ENCODE results near the gene LRRC8C. TPM values are rescaled to one million over a fixed set of nuclear protein-coding genes. Genes with fewer than 3 reads are reported as not detected.

Gene LRRC8C
- total RNA-seq, 2 experiments from 2014 or later, result 28.4 to 30.2 TPM

DNA sequence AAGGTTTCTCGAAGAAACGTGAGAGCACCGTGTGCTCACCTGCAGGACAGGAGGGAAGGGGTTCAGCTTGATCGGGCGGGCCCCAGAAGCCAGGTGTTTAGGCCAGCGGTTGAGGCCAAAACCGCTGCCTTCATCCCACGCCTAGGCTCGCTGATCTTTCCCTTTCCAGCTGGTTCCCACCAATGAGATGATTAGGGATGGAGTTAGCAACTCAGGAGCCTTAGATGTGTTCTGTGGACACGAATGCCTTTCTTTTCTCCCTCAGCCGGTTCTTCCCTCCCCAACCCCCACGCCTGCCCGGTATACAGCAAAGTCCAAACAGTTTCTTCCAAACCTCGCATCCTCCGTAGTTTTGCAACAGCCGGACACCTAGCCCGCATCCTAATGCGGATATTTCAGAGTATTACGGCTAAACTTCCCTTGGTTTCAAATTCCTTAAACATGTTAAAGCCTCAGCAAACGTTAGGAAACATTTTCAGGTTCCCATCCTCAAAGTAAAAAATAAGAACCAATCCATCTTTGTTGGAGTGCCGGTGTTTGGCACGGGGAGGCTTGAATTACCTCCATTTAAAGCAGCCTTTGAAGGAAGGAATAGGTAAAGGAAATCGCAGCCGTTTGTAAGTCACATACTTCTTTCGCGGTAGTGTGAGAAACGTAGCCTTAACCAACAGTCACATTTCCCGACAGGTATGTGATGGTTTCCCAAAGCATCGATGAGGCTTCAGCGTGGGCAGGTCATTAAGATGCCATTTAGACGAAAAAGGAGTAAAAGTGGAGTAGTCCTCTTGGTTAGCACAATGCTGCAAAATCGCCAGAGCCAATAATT is 1.1 kb downstream of the LRRC8C start:
- CTCF ChIA-PET, result interaction anchor here (1.1 to 12.3 kb wide), 8 partner anchors 11 to 129 kb away, joined by 4 to 133 read pairs (median 4); no protein-coding TSS in a partner anchor
- Histone ChIP-seq H3K9me3 (ENCODE audit: control insufficient read depth in 1 of 2, insufficient read depth in 1 of 2, low read length in 2 of 2) (no peaks in the 10 kb centered on the region), H3K4me3 (ENCODE audit: low read length) (peak overlapping the region; percentile 95), H3K4me1 (ENCODE audit: insufficient read depth, low read length) (peaks cover 37% of the 10 kb centered on the region), H3K36me3 (ENCODE audit: insufficient read depth, low read length) (peaks cover 5% of the 10 kb centered on the region), H3K27me3 (ENCODE audit: control insufficient read depth in 1 of 2, insufficient read depth in 2 of 2, low read length in 2 of 2) (no peaks in the 10 kb centered on the region), H3K27ac (ENCODE audit: low read depth in 1 of 2, low read length in 2 of 2) (peak overlapping the region; percentile 58 to 92)
- intact Hi-C loops (cut with DNase I, micrococcal nuclease), result loop anchor here (1.0 to 10.0 kb wide), 10 partner anchors 24 to 358 kb away; no protein-coding TSS in a partner anchor
- Mint-ChIP-seq H3K4me1 (ENCODE audit: low read depth) (peaks cover 86% of the 10 kb centered on the region), H3K36me3 (ENCODE audit: low read depth) (peaks cover 44% of the 10 kb centered on the region), H3K27ac (peak overlapping the region; percentile 98), H3K4me3 (peak overlapping the region; percentile 99), H3K27me3 (no peaks in the 10 kb centered on the region), H3K9me3 (no peaks in the 10 kb centered on the region)
- ATAC-seq (ENCODE audit: poor library complexity), result no peak
- POLR2A ChIA-PET, result interaction anchor here (0.7 to 19.3 kb wide), 13 partner anchors 11 to 130 kb away, joined by 3 to 683 read pairs (median 17); partner anchors contain the start of gene LRRC8B
- TF ChIP-seq, protein P1, sequence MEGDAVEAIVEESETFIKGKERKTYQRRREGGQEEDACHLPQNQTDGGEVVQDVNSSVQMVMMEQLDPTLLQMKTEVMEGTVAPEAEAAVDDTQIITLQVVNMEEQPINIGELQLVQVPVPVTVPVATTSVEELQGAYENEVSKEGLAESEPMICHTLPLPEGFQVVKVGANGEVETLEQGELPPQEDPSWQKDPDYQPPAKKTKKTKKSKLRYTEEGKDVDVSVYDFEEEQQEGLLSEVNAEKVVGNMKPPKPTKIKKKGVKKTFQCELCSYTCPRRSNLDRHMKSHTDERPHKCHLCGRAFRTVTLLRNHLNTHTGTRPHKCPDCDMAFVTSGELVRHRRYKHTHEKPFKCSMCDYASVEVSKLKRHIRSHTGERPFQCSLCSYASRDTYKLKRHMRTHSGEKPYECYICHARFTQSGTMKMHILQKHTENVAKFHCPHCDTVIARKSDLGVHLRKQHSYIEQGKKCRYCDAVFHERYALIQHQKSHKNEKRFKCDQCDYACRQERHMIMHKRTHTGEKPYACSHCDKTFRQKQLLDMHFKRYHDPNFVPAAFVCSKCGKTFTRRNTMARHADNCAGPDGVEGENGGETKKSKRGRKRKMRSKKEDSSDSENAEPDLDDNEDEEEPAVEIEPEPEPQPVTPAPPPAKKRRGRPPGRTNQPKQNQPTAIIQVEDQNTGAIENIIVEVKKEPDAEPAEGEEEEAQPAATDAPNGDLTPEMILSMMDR (IDR thresholded peaks at IDR 0.05), result no peak
- DNase-seq, result peak in 5 of 14 experiments; percentile 15 to 49 (median 45)

DNA sequence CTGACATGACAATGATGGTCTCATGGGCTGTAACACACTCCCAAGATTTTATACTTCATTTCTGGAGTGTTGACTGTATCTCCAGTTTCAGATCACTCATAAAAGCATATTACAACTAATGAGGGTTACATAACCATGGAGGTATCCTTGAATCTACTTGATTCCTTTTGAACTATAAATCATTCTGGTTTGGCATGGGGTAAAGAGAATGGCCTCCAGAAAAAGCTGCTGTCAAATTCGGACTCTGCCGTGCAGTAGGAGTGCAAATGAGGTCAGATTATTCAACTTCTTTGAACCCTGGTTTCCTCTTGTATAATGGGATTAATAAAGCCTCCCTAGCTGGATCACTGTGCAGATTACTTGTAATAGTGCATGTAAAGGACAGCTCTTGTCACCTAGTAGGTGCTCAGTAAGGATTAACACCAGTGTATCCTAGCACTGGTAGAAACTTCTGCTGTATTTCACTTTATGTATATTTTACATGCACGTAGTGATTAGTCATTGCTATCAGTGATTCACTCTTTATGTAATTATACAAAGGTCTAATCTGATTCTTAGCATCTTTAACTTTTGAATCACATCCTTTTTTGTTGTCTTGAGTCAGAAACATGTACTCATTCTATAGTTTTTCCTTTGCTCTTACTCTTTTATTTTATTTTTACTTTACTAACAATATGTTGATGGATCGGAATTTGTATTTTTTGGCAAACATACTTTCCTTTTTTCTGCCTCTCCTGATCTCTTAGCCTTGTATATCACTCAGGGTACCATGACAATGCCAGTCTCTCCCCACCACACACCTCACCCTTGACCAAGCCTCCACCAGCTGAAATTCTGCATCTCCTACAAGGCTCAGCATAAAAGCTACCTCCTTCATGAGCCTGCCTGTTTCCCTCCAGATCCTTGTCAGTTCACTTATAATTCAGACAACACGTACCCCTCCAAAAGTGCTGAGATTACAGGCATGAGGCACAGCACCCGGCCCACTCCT is 3.2 kb downstream of the LRRC8C start:
- Mint-ChIP-seq H3K36me3 (ENCODE audit: low read depth) (peaks cover 50% of the 10 kb centered on the region), H3K27ac (peak overlapping the region; percentile 76), H3K27me3 (no peaks in the 10 kb centered on the region), H3K9me3 (no peaks in the 10 kb centered on the region), H3K4me1 (ENCODE audit: low read depth) (peaks cover 84% of the 10 kb centered on the region), H3K4me3 (peak overlapping the region; percentile 82)
- H3K4me1 ChIP-seq (ENCODE audit: insufficient read depth, low read length), result peaks cover 36% of the 10 kb centered on the region
- ChIA-PET POLR2A (interaction anchor here (0.7 to 19.3 kb wide), 8 partner anchors 11 to 127 kb away, joined by 3 to 683 read pairs (median 9); no protein-coding TSS in a partner anchor), CTCF (interaction anchor here (1.0 to 12.3 kb wide), 4 partner anchors 13 to 127 kb away, joined by 3 to 133 read pairs (median 4); no protein-coding TSS in a partner anchor)
- peaks cover 5% of the 10 kb centered on the region for H3K36me3 ChIP-seq (ENCODE audit: insufficient read depth, low read length)
- peak overlapping the region; percentile 95 for H3K4me3 ChIP-seq (ENCODE audit: low read length)
- H3K9me3 ChIP-seq (ENCODE audit: control insufficient read depth in 1 of 2, insufficient read depth in 1 of 2, low read length in 2 of 2), result no peaks in the 10 kb centered on the region
- intact Hi-C loops (cut with DNase I, micrococcal nuclease), result loop anchor here (2.0 to 10.0 kb wide), 3 partner anchors 17 to 59 kb away; no protein-coding TSS in a partner anchor
- TF ChIP-seq, protein P1 (IDR thresholded peaks at IDR 0.05), result no peak
- peak in 1 of 14 experiments; percentile 35 for DNase-seq
- no peaks in the 10 kb centered on the region for H3K27me3 ChIP-seq (ENCODE audit: control insufficient read depth in 1 of 2, insufficient read depth in 2 of 2, low read length in 2 of 2)
- H3K27ac ChIP-seq (ENCODE audit: low read depth in 1 of 2, low read length in 2 of 2), result no peak overlapping the region
- no peak for ATAC-seq (ENCODE audit: poor library complexity)

DNA sequence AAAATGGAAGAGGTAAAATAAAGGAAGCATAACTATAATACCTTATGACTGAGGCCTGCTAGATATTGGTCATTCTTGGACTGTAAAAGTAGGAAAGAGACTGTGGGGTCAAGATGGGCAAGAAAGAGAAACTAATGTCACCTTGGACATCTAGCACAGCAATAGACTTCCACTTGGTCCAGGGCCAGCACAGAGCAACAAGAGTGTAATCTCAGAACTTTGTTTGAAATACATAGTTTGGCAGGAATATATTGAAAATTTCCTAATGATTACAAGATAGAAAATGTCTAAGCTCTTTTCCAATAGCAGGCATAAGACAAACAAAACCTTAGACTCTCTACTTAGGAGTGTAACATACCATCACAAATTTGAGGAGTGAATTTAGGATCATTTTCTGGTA is 4.6 kb downstream of the LRRC8C start:
- peaks cover 84% of the 10 kb centered on the region for H3K4me1 Mint-ChIP-seq (ENCODE audit: low read depth)
- Histone ChIP-seq H3K9me3 (ENCODE audit: control insufficient read depth in 1 of 2, insufficient read depth in 1 of 2, low read length in 2 of 2) (no peaks in the 10 kb centered on the region), H3K36me3 (ENCODE audit: insufficient read depth, low read length) (peaks cover 5% of the 10 kb centered on the region), H3K4me1 (ENCODE audit: insufficient read depth, low read length) (peaks cover 22% of the 10 kb centered on the region), H3K27me3 (ENCODE audit: control insufficient read depth in 1 of 2, insufficient read depth in 2 of 2, low read length in 2 of 2) (no peaks in the 10 kb centered on the region), H3K4me3 (ENCODE audit: low read length) (no peak overlapping the region), H3K27ac (ENCODE audit: low read depth in 1 of 2, low read length in 2 of 2) (no peak overlapping the region)
- TF ChIP-seq, protein P1 (IDR thresholded peaks at IDR 0.05), result no peak
- peak overlapping the region; percentile 76 for H3K27ac Mint-ChIP-seq
- intact Hi-C loops (cut with DNase I, micrococcal nuclease), result loop anchor here (2.0 to 10.0 kb wide), 3 partner anchors 15 to 57 kb away; no protein-coding TSS in a partner anchor
- H3K4me3 Mint-ChIP-seq, result peak overlapping the region; percentile 48
- POLR2A ChIA-PET, result interaction anchor here (12.4 to 19.3 kb wide), 2 partner anchors 19 to 32 kb away, joined by 139 to 683 read pairs; no protein-coding TSS in a partner anchor
- ATAC-seq (ENCODE audit: poor library complexity) (no peak), DNase-seq (no peak)
- H3K27me3 Mint-ChIP-seq, result no peaks in the 10 kb centered on the region
- no peaks in the 10 kb centered on the region for H3K9me3 Mint-ChIP-seq
- CTCF ChIA-PET, result interaction anchor here (0.8 to 12.3 kb wide), 3 partner anchors 33 to 126 kb away, joined by 3 to 133 read pairs (median 3); no protein-coding TSS in a partner anchor
- peaks cover 47% of the 10 kb centered on the region for H3K36me3 Mint-ChIP-seq (ENCODE audit: low read depth)

Data from CD4-positive, alpha-beta T cell (primary cell).